ENCODE measurements around the gene DNAL4. TPM values are rescaled to one million over a fixed set of nuclear protein-coding genes. Genes with fewer than 3 reads are reported as not detected.

The DNAL4 gene
- total RNA-seq, 1 donor from 2014 or later, result 5.5 TPM

DNA sequence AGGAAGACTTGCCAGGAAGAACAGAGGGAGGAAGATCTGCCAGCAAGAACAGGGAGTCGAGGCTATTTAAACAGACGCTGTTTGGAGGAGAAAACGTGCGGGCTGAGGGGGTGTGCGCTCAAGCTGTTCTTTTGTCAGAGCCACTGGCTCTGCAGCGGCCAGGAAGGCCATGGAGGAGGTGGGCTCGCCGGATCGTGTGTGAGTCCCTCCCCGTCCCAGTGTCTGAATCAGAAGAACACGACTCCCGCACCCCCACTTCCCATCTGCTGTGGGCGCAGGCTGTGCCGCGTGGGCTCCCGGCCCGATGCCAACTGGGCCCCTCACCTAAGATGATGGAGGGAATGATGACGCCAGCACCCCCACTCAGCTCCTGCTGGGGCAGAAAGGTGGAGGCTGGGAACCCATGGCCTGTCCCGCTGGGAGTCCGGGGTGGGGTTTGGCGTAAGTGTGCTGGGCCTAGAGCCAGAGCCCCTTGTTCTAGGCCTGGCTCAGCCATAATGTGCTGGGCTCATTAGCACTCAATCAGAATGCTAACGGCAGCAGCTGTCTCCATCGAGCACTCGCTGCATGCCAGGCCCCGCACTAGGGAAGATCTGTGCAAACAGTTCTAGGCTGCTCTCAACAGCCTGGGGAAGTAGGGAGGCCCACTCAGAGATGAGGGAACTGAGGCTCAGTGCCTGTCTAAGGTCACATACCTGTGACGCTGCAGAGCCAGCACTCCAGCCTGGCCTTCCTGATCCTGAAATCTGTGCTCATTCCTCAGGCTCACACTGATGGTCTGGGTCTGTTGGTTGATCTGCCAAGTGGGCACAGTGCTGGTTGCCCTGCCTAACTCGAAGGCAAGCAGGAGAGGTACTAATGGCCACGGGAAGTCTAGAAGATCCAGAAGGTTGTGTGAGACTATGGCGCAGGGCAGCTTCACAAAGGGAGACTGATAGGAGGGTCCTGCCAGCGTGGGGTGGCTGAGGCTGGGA is 38.3 kb upstream of the DNAL4 start:
- Mint-ChIP-seq H3K27me3 (peaks cover 2% of the 10 kb centered on the region), H3K36me3 (ENCODE audit: low read depth) (no peaks in the 10 kb centered on the region), H3K9me3 (no peaks in the 10 kb centered on the region), H3K27ac (no peak overlapping the region), H3K4me3 (no peak overlapping the region), H3K4me1 (no peaks in the 10 kb centered on the region)
- no peak for DNase-seq
- intact Hi-C loops (cut with micrococcal nuclease), result no loop called here

DNA sequence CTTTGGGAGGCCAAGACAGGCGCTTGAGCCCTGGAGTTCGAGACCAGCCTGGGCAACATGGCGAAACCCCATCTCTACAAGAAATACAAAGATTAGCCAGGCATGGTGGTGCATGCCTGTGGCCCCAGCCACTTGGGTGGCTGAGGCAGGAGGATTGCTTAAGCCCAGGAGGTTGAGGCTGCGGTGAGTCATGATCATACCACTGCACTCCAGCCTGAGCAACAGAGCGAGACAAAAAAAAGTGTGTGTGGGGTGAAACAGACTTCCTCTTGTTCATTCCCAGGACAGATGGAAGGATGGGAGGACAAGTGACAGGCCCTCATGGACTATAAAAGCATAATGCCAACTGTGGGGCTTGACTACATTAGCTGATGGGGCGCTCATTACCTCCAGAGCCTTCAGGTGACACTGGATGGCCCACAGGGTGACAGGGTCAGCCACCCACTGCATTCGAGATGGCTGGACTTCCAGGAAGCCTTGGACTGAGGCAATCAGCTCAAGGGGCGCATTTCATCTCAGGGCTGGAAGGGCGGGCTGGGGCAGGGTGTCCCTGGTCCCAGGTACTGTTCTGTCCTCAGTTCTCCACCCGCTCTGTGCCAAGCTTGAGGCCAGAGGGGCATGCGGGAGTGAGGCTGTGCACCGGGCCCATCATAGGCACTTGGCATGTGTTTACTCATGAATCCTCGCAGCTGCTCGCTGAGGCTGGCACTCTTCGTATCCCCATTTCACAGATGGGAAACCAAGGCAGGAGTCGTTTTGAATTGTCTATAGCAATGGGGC is 37.4 kb upstream of the DNAL4 start:
- H3K27ac Mint-ChIP-seq, result no peak overlapping the region
- H3K9me3 Mint-ChIP-seq, result no peaks in the 10 kb centered on the region
- no peaks in the 10 kb centered on the region for H3K4me1 Mint-ChIP-seq
- H3K4me3 Mint-ChIP-seq, result no peak overlapping the region
- DNase-seq, result no peak
- H3K27me3 Mint-ChIP-seq, result peaks cover 2% of the 10 kb centered on the region
- no peaks in the 10 kb centered on the region for H3K36me3 Mint-ChIP-seq (ENCODE audit: low read depth)
- intact Hi-C loops (cut with micrococcal nuclease), result no loop called here

DNA sequence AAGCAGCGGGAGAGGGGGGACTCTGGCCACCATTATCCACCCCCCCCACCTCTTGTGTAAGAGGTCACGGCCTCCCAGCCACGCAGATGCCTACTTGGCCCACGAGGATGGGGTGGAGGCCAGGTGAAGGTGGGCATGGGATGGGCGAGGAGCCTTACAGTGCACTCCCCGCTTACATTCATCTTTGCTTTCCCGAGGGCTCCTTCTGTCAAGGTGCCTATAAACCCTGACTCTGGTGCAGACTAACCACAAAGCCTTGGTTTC is 36.8 kb upstream of the DNAL4 start:
- Mint-ChIP-seq H3K4me1 (no peaks in the 10 kb centered on the region), H3K27me3 (peaks cover 2% of the 10 kb centered on the region), H3K9me3 (no peaks in the 10 kb centered on the region), H3K27ac (no peak overlapping the region), H3K4me3 (no peak overlapping the region), H3K36me3 (ENCODE audit: low read depth) (no peaks in the 10 kb centered on the region)
- intact Hi-C loops (cut with micrococcal nuclease), result no loop called here
- no peak for DNase-seq

DNA sequence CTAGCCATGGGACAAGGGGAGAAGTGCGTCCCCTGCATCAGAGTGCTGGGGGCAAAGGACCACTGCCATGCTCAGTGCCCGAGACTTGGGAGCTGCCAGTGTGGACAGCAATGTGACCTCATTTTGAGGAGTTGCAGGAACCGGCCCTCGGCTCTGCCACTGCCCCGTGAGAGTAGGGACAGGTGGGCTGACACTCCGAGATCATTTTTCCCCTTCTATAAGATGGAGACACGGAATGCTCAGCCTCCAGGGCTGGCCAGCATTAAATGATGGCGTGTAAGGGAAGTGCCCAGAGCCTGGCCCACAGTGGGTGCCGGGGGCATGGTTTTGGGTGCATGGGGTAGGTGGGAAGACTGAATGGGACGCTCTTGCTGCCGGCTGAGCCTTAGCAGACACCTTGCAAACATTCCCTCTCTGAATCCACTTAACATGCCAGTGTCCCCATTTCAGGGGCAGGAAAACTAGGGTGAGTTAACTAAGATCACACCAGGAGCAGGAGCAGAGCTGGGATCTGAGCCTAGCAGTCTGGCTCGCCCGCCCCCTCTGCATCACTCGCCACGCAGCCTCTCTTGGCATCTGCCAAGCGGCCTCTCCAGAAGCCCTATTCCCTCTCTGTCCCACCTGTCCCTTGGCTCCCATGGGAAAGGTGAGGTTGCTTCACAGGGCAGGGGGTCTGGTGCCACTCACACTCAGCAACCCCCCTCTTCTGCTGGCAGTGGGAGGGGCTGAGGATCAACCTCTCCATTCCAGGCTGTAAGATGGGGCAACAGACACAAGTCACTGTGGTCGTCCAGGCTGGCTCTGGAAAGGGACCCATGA is 36.3 kb upstream of the DNAL4 start:
- H3K4me3 Mint-ChIP-seq, result no peak overlapping the region
- DNase-seq, result no peak
- H3K4me1 Mint-ChIP-seq, result no peaks in the 10 kb centered on the region
- peaks cover 2% of the 10 kb centered on the region for H3K27me3 Mint-ChIP-seq
- no peak overlapping the region for H3K27ac Mint-ChIP-seq
- H3K36me3 Mint-ChIP-seq (ENCODE audit: low read depth), result no peaks in the 10 kb centered on the region
- intact Hi-C loops (cut with micrococcal nuclease), result no loop called here
- H3K9me3 Mint-ChIP-seq, result no peaks in the 10 kb centered on the region

DNA sequence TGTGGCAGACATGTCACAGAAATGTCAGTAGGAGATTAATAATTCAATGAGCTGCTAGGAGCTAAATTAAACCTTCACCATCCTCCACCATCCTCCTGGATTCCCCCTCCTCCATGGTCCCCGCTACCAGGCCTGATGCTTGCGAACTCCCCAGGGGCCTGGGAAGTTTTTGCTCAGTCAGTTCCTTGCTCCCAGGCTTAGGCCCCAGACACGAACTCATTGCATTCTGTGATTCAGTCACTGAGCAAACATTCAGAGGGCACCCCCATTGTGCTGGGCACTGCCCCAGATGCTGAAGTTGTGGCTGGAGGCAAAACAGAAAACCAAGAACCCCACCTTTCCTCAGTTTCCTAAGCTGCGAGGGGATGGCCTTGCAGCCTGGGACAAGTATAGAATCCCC is 35.5 kb upstream of the DNAL4 start:
- no peaks in the 10 kb centered on the region for H3K9me3 Mint-ChIP-seq
- H3K27me3 Mint-ChIP-seq, result peaks cover under 1% of the 10 kb centered on the region
- H3K36me3 Mint-ChIP-seq (ENCODE audit: low read depth), result no peaks in the 10 kb centered on the region
- no peak for DNase-seq
- intact Hi-C loops (cut with micrococcal nuclease), result no loop called here
- no peaks in the 10 kb centered on the region for H3K4me1 Mint-ChIP-seq
- H3K4me3 Mint-ChIP-seq, result no peak overlapping the region
- H3K27ac Mint-ChIP-seq, result no peak overlapping the region

DNA sequence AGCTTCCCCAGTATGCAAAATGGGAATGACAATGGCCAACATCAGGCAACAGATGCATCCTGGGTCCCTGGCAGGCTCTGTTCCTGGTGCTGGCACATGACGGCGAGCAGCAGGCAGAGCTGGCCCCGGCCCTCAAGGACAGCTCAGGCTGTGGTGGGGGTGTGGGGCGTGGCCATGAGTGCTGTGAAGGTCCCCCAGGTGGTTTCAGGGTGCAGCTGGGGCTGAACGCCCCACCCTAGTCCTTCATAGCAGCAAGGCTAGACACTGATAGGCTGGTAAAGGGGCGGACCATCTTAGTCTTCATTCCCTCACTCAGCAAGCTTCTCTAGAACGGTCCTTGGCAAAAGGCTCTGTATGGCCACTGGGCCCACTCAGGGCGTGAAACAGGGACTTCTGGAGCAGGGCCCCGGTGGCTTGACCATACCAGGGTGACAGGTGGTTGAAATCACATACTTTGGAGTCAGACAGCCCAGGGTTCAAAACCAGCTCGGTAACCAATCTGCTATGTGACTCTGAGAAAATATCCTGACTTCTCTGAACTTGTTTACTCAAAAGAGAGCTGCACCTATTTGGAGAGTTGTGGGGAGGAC is 34.8 kb upstream of the DNAL4 start:
- Mint-ChIP-seq H3K36me3 (ENCODE audit: low read depth) (no peaks in the 10 kb centered on the region), H3K4me1 (no peaks in the 10 kb centered on the region), H3K9me3 (no peaks in the 10 kb centered on the region), H3K27me3 (no peaks in the 10 kb centered on the region), H3K27ac (no peak overlapping the region), H3K4me3 (no peak overlapping the region)
- intact Hi-C loops (cut with micrococcal nuclease), result no loop called here
- no peak for DNase-seq

DNA sequence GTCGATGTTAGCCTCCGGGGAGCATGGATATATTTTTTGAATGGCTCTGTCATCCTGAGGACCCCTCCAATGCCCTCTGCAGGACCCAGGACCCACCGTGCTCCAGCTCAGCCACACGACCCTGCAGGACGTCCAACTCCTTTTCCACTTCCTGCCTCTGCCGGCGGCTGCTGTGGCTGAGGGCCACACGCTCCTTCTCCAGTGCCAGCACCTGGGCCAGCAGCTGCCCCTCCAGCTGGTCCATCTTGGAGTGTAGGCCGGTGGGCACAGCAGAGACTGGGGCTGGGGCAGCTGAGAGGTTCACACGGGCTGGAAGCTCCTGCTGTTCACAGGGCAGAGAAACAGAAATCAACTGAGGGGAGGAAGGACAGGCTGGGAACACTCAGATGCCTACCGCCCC is 34.2 kb upstream of the DNAL4 start:
- no peaks in the 10 kb centered on the region for H3K27me3 Mint-ChIP-seq
- H3K4me3 Mint-ChIP-seq, result no peak overlapping the region
- intact Hi-C loops (cut with micrococcal nuclease), result no loop called here
- no peaks in the 10 kb centered on the region for H3K9me3 Mint-ChIP-seq
- no peak for DNase-seq
- H3K36me3 Mint-ChIP-seq (ENCODE audit: low read depth), result no peaks in the 10 kb centered on the region
- no peak overlapping the region for H3K27ac Mint-ChIP-seq
- H3K4me1 Mint-ChIP-seq, result no peaks in the 10 kb centered on the region

DNA sequence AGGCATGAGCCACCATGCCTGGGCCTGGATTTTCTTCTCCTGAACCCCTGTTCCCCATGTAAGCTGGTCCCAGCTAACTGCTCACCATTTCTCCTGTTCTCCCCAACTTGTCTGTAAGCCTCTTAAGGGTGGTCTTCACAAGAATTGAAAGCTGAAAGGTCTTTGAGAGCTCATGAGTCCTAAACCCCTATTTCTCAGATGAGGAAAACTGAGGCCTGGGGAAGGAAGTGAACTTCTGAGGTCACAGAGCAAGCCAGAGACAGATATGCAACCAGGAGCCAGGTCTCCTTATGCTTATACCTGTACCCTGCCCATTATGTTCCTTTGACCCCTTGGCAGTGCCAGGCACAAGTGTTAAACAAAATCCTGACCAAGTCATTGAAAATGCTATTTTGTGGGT is 33.6 kb upstream of the DNAL4 start:
- no peaks in the 10 kb centered on the region for H3K9me3 Mint-ChIP-seq
- no peaks in the 10 kb centered on the region for H3K36me3 Mint-ChIP-seq (ENCODE audit: low read depth)
- DNase-seq, result no peak
- intact Hi-C loops (cut with micrococcal nuclease), result no loop called here
- H3K4me3 Mint-ChIP-seq, result no peak overlapping the region
- H3K27ac Mint-ChIP-seq, result no peak overlapping the region
- no peaks in the 10 kb centered on the region for H3K4me1 Mint-ChIP-seq
- no peaks in the 10 kb centered on the region for H3K27me3 Mint-ChIP-seq

DNA sequence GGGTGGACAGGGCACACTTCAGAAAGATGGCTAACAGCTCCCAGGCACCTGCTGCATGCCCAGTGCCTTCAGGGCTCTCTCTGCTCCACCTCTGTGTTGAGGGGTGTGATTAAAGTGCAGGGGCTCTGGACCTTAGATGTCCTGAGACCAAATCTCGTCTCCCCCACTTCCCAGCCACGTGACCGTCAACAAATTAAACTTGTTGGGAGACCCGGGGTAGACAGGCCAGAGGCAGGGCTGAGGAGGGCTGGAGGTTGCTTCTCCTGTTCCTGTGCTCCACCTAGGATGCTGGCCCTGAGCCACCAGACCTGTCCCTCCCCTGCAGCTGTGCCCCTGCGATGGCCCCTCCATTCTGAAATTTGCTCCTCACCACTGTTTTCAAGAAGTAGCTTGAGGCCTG is 32.9 kb upstream of the DNAL4 start:
- Mint-ChIP-seq H3K9me3 (no peaks in the 10 kb centered on the region), H3K27me3 (no peaks in the 10 kb centered on the region), H3K4me3 (no peak overlapping the region), H3K27ac (no peak overlapping the region), H3K36me3 (ENCODE audit: low read depth) (no peaks in the 10 kb centered on the region), H3K4me1 (no peaks in the 10 kb centered on the region)
- intact Hi-C loops (cut with micrococcal nuclease), result no loop called here
- no peak for DNase-seq

DNA sequence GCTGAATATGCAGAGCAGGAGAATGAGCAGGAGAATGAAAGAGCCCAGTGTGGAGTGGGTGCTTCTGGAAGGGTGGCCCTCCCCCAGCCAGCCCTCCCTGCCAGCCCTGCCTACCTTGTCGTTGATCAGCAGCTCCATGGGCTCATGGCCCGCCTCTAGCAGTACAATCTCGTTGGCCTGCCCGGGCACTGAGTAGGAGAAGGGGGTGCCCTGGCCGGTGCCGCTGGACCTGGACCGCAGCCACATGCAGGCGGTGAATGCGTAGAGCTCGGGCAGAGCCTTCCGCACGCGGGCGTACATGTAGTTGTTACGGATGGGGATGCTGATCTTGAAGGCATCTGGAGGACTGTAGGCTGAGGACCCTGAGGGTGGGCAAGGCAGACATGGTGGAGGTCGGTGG is 32.4 kb upstream of the DNAL4 start:
- intact Hi-C loops (cut with micrococcal nuclease), result no loop called here
- H3K4me3 Mint-ChIP-seq, result no peak overlapping the region
- no peaks in the 10 kb centered on the region for H3K4me1 Mint-ChIP-seq
- no peaks in the 10 kb centered on the region for H3K27me3 Mint-ChIP-seq
- H3K9me3 Mint-ChIP-seq, result no peaks in the 10 kb centered on the region
- no peaks in the 10 kb centered on the region for H3K36me3 Mint-ChIP-seq (ENCODE audit: low read depth)
- DNase-seq, result no peak
- H3K27ac Mint-ChIP-seq, result no peak overlapping the region

DNA sequence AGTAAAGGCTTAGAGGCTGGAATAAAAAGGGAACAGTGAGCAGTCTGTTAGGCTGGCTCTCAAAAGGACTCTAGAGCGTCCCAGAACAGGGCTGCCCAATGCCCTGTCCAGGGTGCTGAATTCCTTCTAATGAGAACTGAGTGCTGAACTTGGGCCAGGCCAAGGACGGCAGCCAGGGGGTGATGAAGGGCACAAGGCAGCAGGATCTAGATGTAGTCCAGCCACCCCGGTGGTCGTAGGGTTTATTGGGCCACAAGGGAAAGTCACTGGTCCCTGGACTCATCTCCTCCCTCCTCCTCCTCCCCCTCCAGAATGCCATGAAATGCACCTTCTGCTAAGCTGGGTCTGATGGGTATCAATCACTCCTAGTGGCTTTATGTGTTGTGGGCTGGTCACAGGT is 30.6 kb upstream of the DNAL4 start:
- H3K27ac Mint-ChIP-seq, result no peak overlapping the region
- no peaks in the 10 kb centered on the region for H3K9me3 Mint-ChIP-seq
- H3K27me3 Mint-ChIP-seq, result peaks cover under 1% of the 10 kb centered on the region
- H3K36me3 Mint-ChIP-seq (ENCODE audit: low read depth), result no peaks in the 10 kb centered on the region
- DNase-seq, result peak; percentile 90
- no peaks in the 10 kb centered on the region for H3K4me1 Mint-ChIP-seq
- intact Hi-C loops (cut with micrococcal nuclease), result no loop called here
- no peak overlapping the region for H3K4me3 Mint-ChIP-seq

DNA sequence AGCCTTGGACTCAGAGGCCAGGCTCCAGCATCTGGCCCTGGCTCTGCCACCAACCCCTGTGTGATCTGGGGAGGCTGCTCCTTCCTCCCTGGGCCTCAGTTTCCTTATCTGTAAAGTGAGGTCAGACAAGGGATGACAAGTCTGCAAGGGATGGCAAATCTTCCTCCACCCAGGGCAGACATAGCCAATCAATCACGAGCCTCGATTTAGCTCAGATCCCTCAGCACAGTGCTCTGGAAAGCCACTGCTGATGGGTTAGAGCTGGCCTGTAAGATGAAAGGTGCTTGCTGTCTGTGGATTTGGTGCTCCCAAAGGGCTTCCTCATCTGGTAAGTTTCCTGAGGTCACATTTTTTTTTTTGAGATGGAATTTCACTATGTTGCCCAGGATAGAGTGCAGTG is 29.7 kb upstream of the DNAL4 start:
- no peak overlapping the region for H3K27ac Mint-ChIP-seq
- no peaks in the 10 kb centered on the region for H3K4me1 Mint-ChIP-seq
- H3K36me3 Mint-ChIP-seq (ENCODE audit: low read depth), result no peaks in the 10 kb centered on the region

DNA sequence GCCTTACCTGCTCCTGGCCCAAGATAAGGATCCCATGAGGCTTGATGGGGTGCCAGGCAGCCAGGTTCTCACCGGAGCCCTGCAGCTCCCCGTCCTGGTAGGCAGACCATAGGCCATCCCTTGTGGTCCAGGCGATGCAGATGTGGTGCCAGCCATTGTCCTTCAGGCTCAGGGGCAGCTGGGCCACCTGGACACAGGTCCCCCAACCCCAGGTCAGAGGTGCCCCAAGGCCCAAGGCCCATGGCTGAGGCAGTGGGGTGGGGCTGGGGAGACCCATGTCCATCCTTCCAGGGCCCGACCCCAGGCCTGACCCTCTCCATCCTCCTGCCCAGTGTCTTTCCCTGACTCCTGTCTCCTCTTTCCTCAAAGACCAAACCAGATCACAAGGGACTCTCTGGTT is 29.1 kb upstream of the DNAL4 start:
- Mint-ChIP-seq H3K27me3 (peaks cover 3% of the 10 kb centered on the region), H3K9me3 (no peaks in the 10 kb centered on the region), H3K4me3 (no peak overlapping the region), H3K4me1 (no peaks in the 10 kb centered on the region), H3K27ac (no peak overlapping the region), H3K36me3 (ENCODE audit: low read depth) (no peaks in the 10 kb centered on the region)
- DNase-seq, result no peak
- intact Hi-C loops (cut with micrococcal nuclease), result no loop called here

More for the DNA sequence above, 29.7 kb upstream of the DNAL4 start:
- H3K9me3 Mint-ChIP-seq, result no peaks in the 10 kb centered on the region
- intact Hi-C loops (cut with micrococcal nuclease), result no loop called here
- DNase-seq, result no peak
- H3K27me3 Mint-ChIP-seq, result peaks cover 1% of the 10 kb centered on the region
- H3K4me3 Mint-ChIP-seq, result no peak overlapping the region

DNA sequence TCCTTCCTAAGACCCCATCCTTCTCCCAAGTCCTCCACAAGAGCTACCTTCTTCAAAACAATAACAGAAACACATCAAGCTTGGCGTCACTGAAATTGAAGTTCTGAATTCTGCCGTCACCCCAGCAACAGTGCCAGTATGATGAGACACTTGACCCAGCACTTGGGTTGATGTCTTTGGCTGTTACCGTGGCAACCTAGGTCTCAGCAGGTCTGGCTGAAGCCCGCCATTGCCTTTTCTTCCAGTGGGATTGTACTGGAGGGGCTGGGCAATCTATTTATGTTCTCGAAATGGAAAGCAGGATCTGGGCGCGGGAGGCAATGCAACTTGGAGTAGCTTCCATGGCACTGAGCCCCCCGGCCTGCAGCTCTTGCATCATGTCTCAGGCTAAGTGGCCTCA is 26.1 kb upstream of the DNAL4 start:
- H3K4me1 Mint-ChIP-seq, result no peaks in the 10 kb centered on the region
- peaks cover 9% of the 10 kb centered on the region for H3K27me3 Mint-ChIP-seq

More for the DNA sequence above, 26.1 kb upstream of the DNAL4 start:
- Mint-ChIP-seq H3K4me3 (no peak overlapping the region), H3K9me3 (no peaks in the 10 kb centered on the region), H3K36me3 (ENCODE audit: low read depth) (no peaks in the 10 kb centered on the region), H3K27ac (no peak overlapping the region)
- DNase-seq, result no peak
- intact Hi-C loops (cut with micrococcal nuclease), result no loop called here

All from activated CD4-positive, alpha-beta T cell treated with anti-CD3 and anti-CD28 coated beads, Interleukin-2, amount 10 ng/mL, durations not matched to agents 24 days and 14 days (primary cell).